Effector memory CD8-positive, alpha-beta T cell (primary cell): ENCODE results near the gene PEX10.
"Not testable (repeated sequence)": the region's sequence is repeated elsewhere in the genome, so short reads cannot be mapped to it uniquely, and the experiment has no call there.

ENCODE experiments used
- ATAC-seq: fragments of 150-1000 bp; cut with Tn5 transposase; replicated peaks from 2 replicates; pipeline ENCODE4 v1.10.0; 2021; ENCODE audit warnings: mild to moderate bottlenecking, moderate library complexity
- DNase-seq, 3 experiments: peaks; one replicate each; pipeline ENCODE4 v3.0.0; 2021
- H3K27ac Mint-ChIP-seq, 2 donors: one replicate each; pipeline ENCODE4 v1.8.0; 2022; ENCODE audit warnings: mild to moderate bottlenecking in 2 of 2, mixed read lengths in 2 of 2, moderate library complexity in 2 of 2
- H3K27me3 Mint-ChIP-seq, 2 donors: one replicate each; pipeline ENCODE4 v1.8.0; 2022; ENCODE audit warnings: mixed read lengths in 2 of 2
- H3K36me3 Mint-ChIP-seq: one replicate; pipeline ENCODE4 v1.8.0; 2022; ENCODE audit warnings: mild to moderate bottlenecking, moderate library complexity, mixed read lengths; ENCODE audit not compliant: insufficient read depth
- H3K4me1 Mint-ChIP-seq, 2 donors: one replicate each; pipeline ENCODE4 v1.8.0; 2022; ENCODE audit warnings: low read depth in 2 of 2, mixed read lengths in 2 of 2
- H3K4me3 Mint-ChIP-seq, 2 donors: one replicate each; pipeline ENCODE4 v1.8.0; 2022; ENCODE audit warnings: mild to moderate bottlenecking in 2 of 2, mixed read lengths in 2 of 2, moderate library complexity in 2 of 2
- H3K9me3 Mint-ChIP-seq, 2 donors: one replicate each; pipeline ENCODE4 v1.8.0; 2022; ENCODE audit warnings: mixed read lengths in 2 of 2

The PEX10 gene

DNA sequence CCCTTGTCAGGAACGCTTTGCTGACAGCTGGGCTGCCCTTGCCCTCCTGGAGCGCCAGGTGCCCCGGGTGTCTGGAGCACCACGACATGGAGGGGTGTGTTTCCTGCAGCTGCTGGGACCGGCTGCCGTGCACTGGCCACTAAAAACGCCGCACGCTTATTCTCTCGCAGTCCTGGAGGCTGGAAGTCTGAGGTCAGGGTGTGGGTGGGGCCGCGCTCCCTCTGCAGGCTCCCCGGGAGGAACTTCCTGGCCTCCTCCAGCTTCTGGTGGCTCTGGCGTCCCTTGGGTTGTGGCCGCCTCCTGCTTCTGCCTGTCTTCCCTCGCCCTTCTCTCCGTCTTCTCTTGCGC, 35.7 kb upstream of the PEX10 start:
- Mint-ChIP-seq H3K4me1 (peaks cover 0 to 5% of the 10 kb centered on the region in 2 donors), H3K9me3 (no peaks in the 10 kb centered on the region), H3K36me3 (no peaks in the 10 kb centered on the region), H3K27me3 (peaks cover 0 to 11% of the 10 kb centered on the region in 2 donors), H3K4me3 (no peak overlapping the region), H3K27ac (no peak overlapping the region)
- ATAC-seq = no peak
- DNase-seq = no peak

GRCh38 chr1:2447276-2448097, 35.1 kb upstream of the PEX10 start:
- H3K4me3 Mint-ChIP-seq = no peak overlapping the region
- H3K9me3 Mint-ChIP-seq = no peaks in the 10 kb centered on the region
- peaks cover 0 to 17% of the 10 kb centered on the region in 2 donors for H3K27me3 Mint-ChIP-seq
- no peaks in the 10 kb centered on the region for H3K36me3 Mint-ChIP-seq
- no peak overlapping the region for H3K27ac Mint-ChIP-seq
- H3K4me1 Mint-ChIP-seq = peaks cover 3 to 6% of the 10 kb centered on the region in 2 donors
- ATAC-seq = no peak
- DNase-seq = no peak

GRCh38 chr1:2446861-2447260, 34.5 kb upstream of the PEX10 start:
- ATAC-seq (no peak), DNase-seq (no peak)
- Mint-ChIP-seq H3K36me3 (no peaks in the 10 kb centered on the region), H3K27ac (no peak overlapping the region), H3K4me3 (no peak overlapping the region), H3K9me3 (no peaks in the 10 kb centered on the region), H3K27me3 (peaks cover 0 to 23% of the 10 kb centered on the region in 2 donors), H3K4me1 (peaks cover 3 to 6% of the 10 kb centered on the region in 2 donors)

DNA sequence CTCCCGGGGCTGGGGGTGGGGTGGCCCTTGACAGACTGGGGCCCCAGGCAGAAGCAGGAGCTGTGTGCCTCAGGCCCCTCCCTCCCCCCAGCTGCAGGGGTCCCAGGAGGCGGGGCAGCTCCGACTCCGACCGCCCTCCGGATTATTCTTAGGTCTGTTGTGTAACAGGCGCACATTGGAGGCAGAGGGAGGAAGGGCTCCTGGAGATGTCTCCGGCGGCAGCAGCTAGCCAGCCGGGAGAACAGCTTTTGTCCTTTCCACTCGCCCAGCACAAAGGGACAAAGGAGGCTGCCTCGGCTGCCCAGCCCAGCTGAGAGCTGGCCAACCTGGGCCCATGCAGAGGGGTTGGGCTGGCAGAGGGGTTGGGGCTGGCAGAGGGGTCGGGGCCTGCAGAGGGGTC, 34.0 kb upstream of the PEX10 start:
- Mint-ChIP-seq H3K36me3 (no peaks in the 10 kb centered on the region), H3K27ac (no peak overlapping the region), H3K4me3 (no peak overlapping the region), H3K27me3 (peaks cover 0 to 23% of the 10 kb centered on the region in 2 donors), H3K9me3 (no peaks in the 10 kb centered on the region), H3K4me1 (peaks cover 3 to 6% of the 10 kb centered on the region in 2 donors)
- DNase-seq (no peak), ATAC-seq (no peak)

DNA sequence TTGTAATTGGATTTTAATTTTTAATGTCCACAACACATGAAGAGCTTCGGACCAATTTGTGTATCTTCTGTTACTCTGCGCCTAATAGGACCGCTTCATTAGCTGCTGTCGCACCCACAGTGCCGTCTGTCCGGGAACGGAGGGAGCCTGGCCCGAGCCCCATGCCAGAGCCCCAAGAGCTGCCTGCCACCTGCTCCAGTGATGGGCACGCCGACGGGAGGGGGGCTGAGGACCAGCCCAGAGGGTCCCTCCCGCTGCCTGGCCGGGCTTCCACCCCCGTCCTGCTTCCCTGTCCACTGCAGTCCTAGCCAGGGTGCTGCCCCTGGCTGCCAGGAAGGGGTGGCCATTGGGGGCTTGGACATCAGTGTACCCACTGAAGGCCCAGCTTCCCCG, 33.5 kb upstream of the PEX10 start:
- Mint-ChIP-seq H3K4me3 (no peak overlapping the region), H3K9me3 (no peaks in the 10 kb centered on the region), H3K36me3 (no peaks in the 10 kb centered on the region), H3K27ac (no peak overlapping the region), H3K4me1 (peaks cover 3 to 6% of the 10 kb centered on the region in 2 donors), H3K27me3 (peaks cover 0 to 23% of the 10 kb centered on the region in 2 donors)
- DNase-seq (no peak), ATAC-seq (no peak)

DNA sequence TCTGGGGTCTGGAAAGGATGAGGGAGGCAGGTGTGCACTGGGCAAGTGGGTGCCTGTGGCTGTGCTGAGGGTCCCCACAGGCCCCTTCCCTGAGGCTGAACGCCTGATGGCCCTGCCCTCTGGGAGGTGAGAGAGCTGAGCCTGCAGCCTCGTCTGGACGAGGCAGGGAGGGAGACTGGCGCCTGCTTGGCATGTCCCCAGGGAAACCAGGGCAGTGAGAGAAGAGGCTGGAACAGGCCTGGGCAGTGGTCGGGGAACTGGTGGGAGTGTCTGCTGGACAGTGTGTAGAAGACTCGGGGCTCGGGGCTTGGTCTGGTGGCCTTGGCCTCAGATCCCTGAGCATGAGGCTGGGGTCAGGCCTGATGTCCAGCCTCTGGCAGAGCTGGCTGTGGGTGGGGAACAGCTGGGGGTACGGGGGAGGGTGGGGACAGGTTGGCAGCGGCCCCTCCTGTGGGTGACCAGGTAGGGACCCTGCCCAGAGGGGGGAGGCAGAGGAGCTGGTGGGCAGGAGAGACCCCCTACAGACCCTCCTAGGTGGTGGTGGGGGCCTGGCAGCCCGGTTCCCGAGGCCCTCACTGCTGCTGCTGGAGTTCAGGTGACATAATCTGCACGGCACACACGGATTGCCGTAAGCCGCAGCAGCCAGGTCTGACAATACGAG, 32.9 kb upstream of the PEX10 start:
- no peak overlapping the region for H3K27ac Mint-ChIP-seq
- peaks cover 0 to 23% of the 10 kb centered on the region in 2 donors for H3K27me3 Mint-ChIP-seq
- peaks cover 3 to 6% of the 10 kb centered on the region in 2 donors for H3K4me1 Mint-ChIP-seq
- no peak for ATAC-seq
- H3K9me3 Mint-ChIP-seq = no peaks in the 10 kb centered on the region
- DNase-seq = no peak
- no peaks in the 10 kb centered on the region for H3K36me3 Mint-ChIP-seq
- peak overlapping the region in 1 of 2 donors; percentile 19 for H3K4me3 Mint-ChIP-seq

- no peaks in the 10 kb centered on the region for H3K36me3 Mint-ChIP-seq
- H3K4me3 Mint-ChIP-seq = peak overlapping the region in 1 of 2 donors; percentile 47
- H3K9me3 Mint-ChIP-seq = no peaks in the 10 kb centered on the region
- H3K4me1 Mint-ChIP-seq = peaks cover 3 to 6% of the 10 kb centered on the region in 2 donors
- ATAC-seq (no peak), DNase-seq (no peak)
- H3K27me3 Mint-ChIP-seq = peaks cover 0 to 23% of the 10 kb centered on the region in 2 donors
- H3K27ac Mint-ChIP-seq = no peak overlapping the region
These were observed 31.8 kb upstream of the PEX10 start for GRCh38 chr1:2444138-2444591.

- Mint-ChIP-seq H3K27ac (no peak overlapping the region), H3K4me3 (peak overlapping the region; percentile 47 to 61), H3K4me1 (peaks cover 3 to 6% of the 10 kb centered on the region in 2 donors), H3K27me3 (peaks cover 0 to 23% of the 10 kb centered on the region in 2 donors), H3K9me3 (no peaks in the 10 kb centered on the region), H3K36me3 (no peaks in the 10 kb centered on the region)
- DNase-seq (no peak), ATAC-seq (peak; percentile 52)
These were observed 31.1 kb upstream of the PEX10 start for GRCh38 chr1:2443277-2444137.

GRCh38 chr1:2442661-2443060, 30.3 kb upstream of the PEX10 start:
- Mint-ChIP-seq H3K4me3 (peak overlapping the region; percentile 35 to 61), H3K36me3 (no peaks in the 10 kb centered on the region), H3K27ac (no peak overlapping the region), H3K4me1 (peaks cover 7 to 8% of the 10 kb centered on the region in 2 donors), H3K9me3 (no peaks in the 10 kb centered on the region), H3K27me3 (peaks cover 0 to 23% of the 10 kb centered on the region in 2 donors)
- no peak for DNase-seq
- no peak for ATAC-seq

GRCh38 chr1:2441746-2442145, 29.4 kb upstream of the PEX10 start:
- peaks cover 0 to 23% of the 10 kb centered on the region in 2 donors for H3K27me3 Mint-ChIP-seq
- ATAC-seq (no peak), DNase-seq (no peak)
- H3K9me3 Mint-ChIP-seq = no peaks in the 10 kb centered on the region
- H3K36me3 Mint-ChIP-seq = no peaks in the 10 kb centered on the region
- no peak overlapping the region for H3K4me3 Mint-ChIP-seq
- peaks cover 8 to 11% of the 10 kb centered on the region in 2 donors for H3K4me1 Mint-ChIP-seq
- no peak overlapping the region for H3K27ac Mint-ChIP-seq

GRCh38 chr1:2440346-2440745, 28.0 kb upstream of the PEX10 start:
- not testable (repeated sequence) for H3K27ac Mint-ChIP-seq, ATAC-seq, H3K36me3 Mint-ChIP-seq, H3K9me3 Mint-ChIP-seq, DNase-seq, H3K4me3 Mint-ChIP-seq
- peaks cover 0 to 22% of the 10 kb centered on the region in 2 donors for H3K27me3 Mint-ChIP-seq
- H3K4me1 Mint-ChIP-seq = peaks cover 8 to 11% of the 10 kb centered on the region in 2 donors

DNA sequence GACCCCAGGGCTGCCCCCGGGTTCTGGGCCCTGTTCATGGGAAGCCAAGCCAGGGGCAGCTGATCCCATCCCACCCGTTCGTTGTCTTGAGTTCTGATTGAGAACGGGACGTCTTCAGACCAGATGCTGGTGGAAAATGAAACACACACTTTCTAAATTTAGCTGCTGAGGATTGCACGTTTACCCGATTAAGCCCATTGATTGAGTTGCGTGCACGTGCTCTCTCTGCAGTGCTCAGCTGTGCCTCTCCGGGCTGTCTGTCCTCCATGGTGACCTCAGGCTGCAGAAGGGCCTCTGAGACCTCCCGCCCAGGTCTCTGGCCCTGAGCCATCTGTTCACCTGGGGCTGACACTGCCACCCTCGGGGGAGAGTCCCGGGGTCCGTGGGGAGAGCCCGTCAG, 27.0 kb upstream of the PEX10 start:
- no peak overlapping the region for H3K4me3 Mint-ChIP-seq
- H3K9me3 Mint-ChIP-seq = no peaks in the 10 kb centered on the region
- H3K36me3 Mint-ChIP-seq = no peaks in the 10 kb centered on the region
- DNase-seq (no peak), ATAC-seq (no peak)
- peaks cover 5 to 11% of the 10 kb centered on the region in 2 donors for H3K4me1 Mint-ChIP-seq
- H3K27me3 Mint-ChIP-seq = peaks cover 0 to 13% of the 10 kb centered on the region in 2 donors
- no peak overlapping the region for H3K27ac Mint-ChIP-seq

DNA sequence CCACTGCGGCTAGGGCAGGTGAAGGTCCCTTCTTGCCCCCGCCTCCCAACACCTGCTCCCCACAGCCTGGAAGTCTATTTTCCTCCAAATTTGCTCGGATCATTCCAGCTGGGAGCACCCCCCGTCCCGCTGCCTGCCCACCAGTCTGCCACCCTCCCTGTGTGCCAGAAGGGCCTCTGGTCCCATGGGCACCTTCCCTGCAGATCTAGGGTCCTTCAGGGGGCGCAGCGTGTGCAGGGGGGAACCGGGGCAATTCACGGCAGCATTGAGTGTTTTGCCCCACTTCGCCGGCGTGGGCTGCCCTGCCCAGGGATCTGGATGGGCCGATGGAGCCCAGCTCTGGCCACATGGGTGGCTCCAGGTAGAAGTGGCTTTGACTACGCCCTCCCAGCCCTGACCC, 26.3 kb upstream of the PEX10 start:
- DNase-seq = no peak
- ATAC-seq = no peak
- H3K36me3 Mint-ChIP-seq = no peaks in the 10 kb centered on the region
- peaks cover 0 to 13% of the 10 kb centered on the region in 2 donors for H3K27me3 Mint-ChIP-seq
- H3K27ac Mint-ChIP-seq = no peak overlapping the region
- no peak overlapping the region for H3K4me3 Mint-ChIP-seq
- H3K9me3 Mint-ChIP-seq = no peaks in the 10 kb centered on the region
- peaks cover 5 to 11% of the 10 kb centered on the region in 2 donors for H3K4me1 Mint-ChIP-seq
